ENCODE results near the gene MCF2L.

The MCF2L gene

DNA sequence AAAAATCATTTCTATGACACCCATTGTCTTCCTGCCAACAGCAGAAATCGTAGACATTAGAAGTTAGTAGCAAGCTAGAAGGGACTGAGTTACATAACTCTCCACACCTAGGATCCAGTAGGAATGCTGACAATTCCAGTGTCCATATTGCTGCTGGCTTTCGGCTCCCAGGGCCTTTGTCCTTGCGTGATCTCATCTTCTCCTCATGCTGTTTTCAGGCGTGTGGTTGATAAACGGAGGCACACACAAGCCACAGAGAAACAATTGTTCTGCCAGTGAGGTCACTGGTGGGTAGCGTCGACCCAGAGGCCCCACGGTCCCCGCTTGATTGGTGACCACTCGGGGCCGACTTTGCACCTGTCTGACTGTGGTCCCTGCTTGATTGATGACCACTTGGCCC lies 104.9 kb downstream of the MCF2L start:
- no peak for DNase-seq (ENCODE audit: low read depth, low spot score)
- H3K4me3 ChIP-seq (ENCODE audit: low read depth, low read length): no peak overlapping the region
- TF ChIP-seq, protein P1, sequence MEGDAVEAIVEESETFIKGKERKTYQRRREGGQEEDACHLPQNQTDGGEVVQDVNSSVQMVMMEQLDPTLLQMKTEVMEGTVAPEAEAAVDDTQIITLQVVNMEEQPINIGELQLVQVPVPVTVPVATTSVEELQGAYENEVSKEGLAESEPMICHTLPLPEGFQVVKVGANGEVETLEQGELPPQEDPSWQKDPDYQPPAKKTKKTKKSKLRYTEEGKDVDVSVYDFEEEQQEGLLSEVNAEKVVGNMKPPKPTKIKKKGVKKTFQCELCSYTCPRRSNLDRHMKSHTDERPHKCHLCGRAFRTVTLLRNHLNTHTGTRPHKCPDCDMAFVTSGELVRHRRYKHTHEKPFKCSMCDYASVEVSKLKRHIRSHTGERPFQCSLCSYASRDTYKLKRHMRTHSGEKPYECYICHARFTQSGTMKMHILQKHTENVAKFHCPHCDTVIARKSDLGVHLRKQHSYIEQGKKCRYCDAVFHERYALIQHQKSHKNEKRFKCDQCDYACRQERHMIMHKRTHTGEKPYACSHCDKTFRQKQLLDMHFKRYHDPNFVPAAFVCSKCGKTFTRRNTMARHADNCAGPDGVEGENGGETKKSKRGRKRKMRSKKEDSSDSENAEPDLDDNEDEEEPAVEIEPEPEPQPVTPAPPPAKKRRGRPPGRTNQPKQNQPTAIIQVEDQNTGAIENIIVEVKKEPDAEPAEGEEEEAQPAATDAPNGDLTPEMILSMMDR (IDR thresholded peaks at IDR 0.05; ENCODE audit: low read depth, low read length): no peak
- in situ Hi-C loops (cut with HindIII; ENCODE audit: low sequenced_read_pairs): no loop called here

DNA sequence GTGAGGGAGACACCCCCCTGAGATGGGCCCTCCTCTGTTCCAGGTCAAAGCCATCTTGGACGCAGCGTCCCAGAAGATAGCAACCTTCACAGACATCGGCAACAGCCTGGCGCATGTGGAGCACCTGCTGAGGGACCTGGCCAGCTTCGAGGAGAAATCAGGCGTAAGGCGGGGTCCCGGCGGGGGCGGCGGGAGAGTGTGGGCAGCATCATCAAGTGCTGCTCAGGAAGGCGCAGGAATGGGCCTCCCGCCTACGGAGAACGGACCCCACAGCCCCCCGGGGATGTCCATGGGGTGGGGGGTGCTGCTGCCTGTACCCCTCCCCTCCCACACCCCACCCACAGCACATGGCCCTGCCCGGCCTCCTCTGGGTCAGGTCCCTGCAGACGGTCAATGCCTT lies 105.4 kb downstream of the MCF2L start:
- DNase-seq (ENCODE audit: low read depth, low spot score): no peak
- TF ChIP-seq, protein P1 (IDR thresholded peaks at IDR 0.05; ENCODE audit: low read depth, low read length): no peak
- in situ Hi-C loops (cut with HindIII; ENCODE audit: low sequenced_read_pairs): no loop called here
- no peak overlapping the region for H3K4me3 ChIP-seq (ENCODE audit: low read depth, low read length)

DNA sequence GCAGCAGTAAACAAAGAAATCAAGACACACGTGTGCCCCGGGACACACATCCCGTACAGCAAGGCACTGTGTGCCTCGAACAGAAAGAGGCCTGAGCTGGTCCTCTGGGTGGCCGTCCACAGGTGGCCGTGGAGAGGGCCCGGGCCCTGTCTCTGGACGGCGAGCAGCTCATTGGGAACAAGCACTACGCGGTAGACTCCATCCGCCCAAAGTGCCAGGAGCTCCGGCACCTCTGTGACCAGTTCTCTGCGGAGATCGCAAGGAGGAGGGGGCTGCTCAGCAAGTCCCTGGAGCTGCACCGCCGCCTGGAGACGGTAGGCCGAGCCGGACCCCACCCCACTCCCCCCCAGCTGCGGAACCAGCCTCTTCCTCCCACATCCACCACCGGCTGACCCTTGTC lies 105.9 kb downstream of the MCF2L start:
- in situ Hi-C loops (cut with HindIII; ENCODE audit: low sequenced_read_pairs): no loop called here
- no peak for DNase-seq (ENCODE audit: low read depth, low spot score)
- TF ChIP-seq, protein P1 (IDR thresholded peaks at IDR 0.05; ENCODE audit: low read depth, low read length): no peak
- no peak overlapping the region for H3K4me3 ChIP-seq (ENCODE audit: low read depth, low read length)

DNA sequence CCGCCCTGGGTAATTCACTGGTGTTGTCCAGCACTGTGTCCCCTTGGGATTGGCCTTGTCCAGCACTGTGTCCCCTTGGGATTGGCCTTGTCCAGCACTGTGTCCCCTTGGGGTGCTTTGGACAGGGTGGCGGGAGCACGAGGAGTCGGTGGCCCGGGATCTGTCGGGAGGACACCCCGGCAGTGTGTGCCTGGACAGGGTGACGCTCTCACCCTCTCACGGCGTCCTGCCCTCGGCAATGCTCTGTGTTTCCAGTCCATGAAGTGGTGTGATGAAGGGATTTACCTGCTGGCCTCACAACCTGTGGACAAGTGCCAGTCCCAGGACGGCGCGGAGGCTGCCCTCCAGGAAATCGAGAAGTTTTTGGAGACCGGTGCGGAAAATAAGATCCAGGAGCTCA lies 106.7 kb downstream of the MCF2L start:
- H3K4me3 ChIP-seq (ENCODE audit: low read depth, low read length): no peak overlapping the region
- in situ Hi-C loops (cut with HindIII; ENCODE audit: low sequenced_read_pairs): no loop called here
- TF ChIP-seq, protein P1 (IDR thresholded peaks at IDR 0.05; ENCODE audit: low read depth, low read length): no peak
- no peak for DNase-seq (ENCODE audit: low read depth, low spot score)

DNA sequence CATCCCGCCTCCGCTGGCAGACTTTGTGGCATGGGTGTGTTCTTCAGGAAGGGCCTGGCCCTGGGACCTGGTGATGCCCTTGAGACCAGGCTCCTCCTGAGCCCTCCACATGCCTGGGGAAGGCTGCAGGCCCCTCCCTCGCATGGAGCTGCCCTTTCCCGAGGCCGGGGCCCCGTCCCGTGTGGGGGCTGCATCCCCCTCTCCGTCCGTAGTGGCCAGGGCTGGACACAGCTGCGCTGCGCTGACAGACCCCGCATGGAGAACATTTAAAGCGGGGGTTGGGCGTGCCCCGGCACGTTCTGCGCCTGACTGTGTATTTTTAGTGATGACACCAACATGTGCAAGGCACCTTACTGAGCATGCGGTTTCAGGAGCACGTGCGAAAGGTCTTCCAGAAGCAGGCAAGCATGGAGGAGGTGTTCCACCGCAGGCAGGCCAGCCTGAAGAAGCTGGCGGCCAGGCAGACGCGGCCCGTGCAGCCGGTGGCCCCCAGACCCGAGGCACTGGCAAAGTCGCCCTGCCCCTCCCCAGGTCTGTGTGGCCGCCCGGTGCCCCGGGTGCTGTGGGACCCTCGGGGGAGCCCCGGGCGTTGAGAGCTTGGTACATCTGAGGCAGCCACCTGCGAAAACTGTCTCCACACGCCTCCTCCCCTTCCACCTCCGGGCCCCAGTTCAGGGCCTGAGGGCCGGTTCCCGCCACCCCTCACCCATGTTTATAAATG lies 107.8 kb downstream of the MCF2L start:
- DNase-seq (ENCODE audit: low read depth, low spot score): no peak
- no peak overlapping the region for H3K4me3 ChIP-seq (ENCODE audit: low read depth, low read length)
- TF ChIP-seq, protein P1 (IDR thresholded peaks at IDR 0.05; ENCODE audit: low read depth, low read length): no peak
- in situ Hi-C loops (cut with HindIII; ENCODE audit: low sequenced_read_pairs): no loop called here

DNA sequence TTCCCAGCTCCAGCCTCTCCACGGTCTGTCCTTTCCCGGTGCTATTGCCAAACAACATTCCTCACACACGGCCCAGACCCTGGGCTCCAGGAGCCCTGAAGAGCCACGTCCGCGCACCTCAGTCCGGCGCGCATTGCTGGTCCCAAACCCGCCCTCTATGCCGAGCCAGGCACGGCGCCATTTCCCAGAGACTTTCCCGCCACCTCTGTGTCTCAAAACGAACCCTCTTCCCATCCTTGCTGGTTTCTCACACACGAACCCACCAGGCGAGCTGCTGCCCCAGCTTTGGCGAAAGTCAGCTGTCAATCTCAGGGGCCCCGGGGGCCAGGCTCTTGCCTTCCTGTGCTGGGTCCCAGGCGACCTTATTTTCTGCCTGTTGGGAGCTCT lies 108.5 kb downstream of the MCF2L start:
- no peak overlapping the region for H3K4me3 ChIP-seq (ENCODE audit: low read depth, low read length)
- no peak for DNase-seq (ENCODE audit: low read depth, low spot score)
- in situ Hi-C loops (cut with HindIII; ENCODE audit: low sequenced_read_pairs): no loop called here
- TF ChIP-seq, protein P1 (IDR thresholded peaks at IDR 0.05; ENCODE audit: low read depth, low read length): no peak

Measured in astrocyte of the spinal cord (primary cell).